GM23338 (cell line): ENCODE measurements around the gene TRAF5. TPM values are rescaled to one million over a fixed set of nuclear protein-coding genes. Genes with fewer than 3 reads are reported as not detected.

Source experiments
- ATAC-seq: fragments of 200-7000 bp; cut with Tn5 transposase; 3 replicates; pipeline ENCODE4 v1.9.1; 2020
- DNase-seq: peaks from one replicate; pipeline ENCODE4 v3.0.0-alpha.2; 2015; ENCODE audit warnings: low spot score
- H2AFZ ChIP-seq: fragments of 200-600 bp; sonication (generic); 2 replicates; pipeline ENCODE4 v1.8.0; 2016; ENCODE audit warnings: antibody characterized with exemption, mild to moderate bottlenecking, moderate library complexity
- H3F3A ChIP-seq: fragments of 200-600 bp; sonication (generic); replicated peaks from 2 replicates; pipeline ENCODE4 v1.8.0; 2017; ENCODE audit warnings: antibody characterized with exemption, mixed run types, low read depth
- H3K27ac ChIP-seq: fragments of 200-600 bp; sonication (generic); 2 replicates; pipeline ENCODE4 v1.6.1; 2016; ENCODE audit warnings: low read depth
- H3K27me3 ChIP-seq: fragments of 200-600 bp; sonication (generic); 2 replicates; pipeline ENCODE4 v1.8.0; 2016; ENCODE audit warnings: mild to moderate bottlenecking, mixed run types, moderate library complexity; ENCODE audit not compliant: insufficient read depth
- H3K36me3 ChIP-seq: fragments of 200-600 bp; sonication (generic); 2 replicates; pipeline ENCODE4 v1.8.0; 2016; ENCODE audit warnings: mild to moderate bottlenecking; ENCODE audit not compliant: insufficient read depth
- H3K4me1 ChIP-seq: fragments of 200-600 bp; sonication (generic); 2 replicates; pipeline ENCODE4 v1.8.0; 2016; ENCODE audit warnings: mild to moderate bottlenecking, moderate library complexity; ENCODE audit not compliant: insufficient read depth
- H3K4me2 ChIP-seq: fragments of 200-600 bp; sonication (generic); 2 replicates; pipeline ENCODE4 v1.7.1; 2017; ENCODE audit warnings: mixed run types
- H3K4me3 ChIP-seq: fragments of 200-600 bp; sonication (generic); 2 replicates; pipeline ENCODE4 v1.6.1; 2016; ENCODE audit warnings: mixed run types
- H3K79me2 ChIP-seq: fragments of 200-600 bp; sonication (generic); replicated peaks from 2 replicates; pipeline ENCODE4 v1.8.0; 2017; ENCODE audit warnings: mild to moderate bottlenecking; ENCODE audit not compliant: insufficient read depth
- H3K9me2 ChIP-seq: fragments of 200-600 bp; sonication (generic); 2 replicates; pipeline ENCODE4 v1.8.0; 2017; ENCODE audit not compliant: insufficient read depth
- H4K20me1 ChIP-seq: fragments of 200-600 bp; sonication (generic); replicated peaks from 2 replicates; pipeline ENCODE4 v1.8.0; 2017; ENCODE audit warnings: mild to moderate bottlenecking; ENCODE audit not compliant: insufficient read depth
- H3K27ac Mint-ChIP-seq: 2 replicates; pipeline ENCODE4 v1.8.0; 2020; ENCODE audit warnings: inconsistent platforms, mild to moderate bottlenecking, moderate library complexity, mixed read lengths
- H3K27me3 Mint-ChIP-seq: 3 replicates; pipeline ENCODE4 v1.8.0; 2022; ENCODE audit warnings: low read depth, mild to moderate bottlenecking, moderate library complexity, mixed read lengths, inconsistent platforms; ENCODE audit not compliant: insufficient read depth, poor library complexity
- H3K36me3 Mint-ChIP-seq: 3 replicates; pipeline ENCODE4 v1.8.0; 2021; ENCODE audit warnings: low read depth, mild to moderate bottlenecking, inconsistent platforms, moderate library complexity, mixed read lengths
- H3K4me1 Mint-ChIP-seq: 3 replicates; pipeline ENCODE4 v1.8.0; 2020; ENCODE audit warnings: mild to moderate bottlenecking, inconsistent platforms, mixed read lengths
- H3K4me3 Mint-ChIP-seq: 3 replicates; pipeline ENCODE4 v1.8.0; 2021; ENCODE audit warnings: moderate library complexity, mild to moderate bottlenecking, inconsistent platforms, mixed read lengths
- H3K9me3 Mint-ChIP-seq: 3 replicates; pipeline ENCODE4 v1.8.0; 2020; ENCODE audit warnings: moderate library complexity, mild to moderate bottlenecking, inconsistent platforms, mixed read lengths
- CREB1 ChIP-seq: fragments of 250-450 bp; sonication (Bioruptor Pico); IDR thresholded peaks from 2 replicates; pipeline ENCODE4 v1.5.0; 2020; ENCODE audit warnings: low read depth, mild to moderate bottlenecking, moderate library complexity
- ETS1 ChIP-seq: IDR thresholded peaks from 2 replicates; pipeline ENCODE4 v1.6.1; 2016; ENCODE audit warnings: antibody characterized with exemption
- JUNB ChIP-seq: IDR thresholded peaks from one replicate; pipeline ENCODE4 v1.6.1; 2016; ENCODE audit warnings: antibody characterized with exemption; ENCODE audit not compliant: unreplicated experiment
- POLR2AphosphoS5 ChIP-seq: IDR thresholded peaks from 2 replicates; pipeline ENCODE4 v1.6.1; 2016; ENCODE audit warnings: antibody characterized with exemption, low read depth
- ZNF462 ChIP-seq: fragments of 250-450 bp; sonication (Bioruptor Pico); IDR thresholded peaks from 2 replicates; pipeline ENCODE4 v1.5.0; 2020; ENCODE audit warnings: mild to moderate bottlenecking, moderate library complexity
- polyA plus RNA-seq: library from polyadenylated mRNA; unstranded; fragments of >200 nt; fragmentation: Nextera tagmentation; extraction: Ambion mirVana; gene quantifications from 2 replicates; pipeline ENCODE4 v1.2.1, GENCODE V29; 2016
- total RNA-seq: library from RNA; depleted of rRNA; stranded (reverse); fragments of >200 nt; shearing (Covaris generic); gene quantifications from 2 replicates; pipeline ENCODE4 v1.2.3, GENCODE V29; 2014

The TRAF5 gene
- total and polyA plus RNA-seq, 2 experiments from 2014 or later: 9.2 to 18.9 TPM

- TF ChIP-seq ZNF462 (CRISPR knock-in tag) (no peak), POLR2AphosphoS5 (no peak)
Observed at GRCh38 chr1:211328866-211329475, 2.3 kb downstream of the TRAF5 start (continued).

GRCh38 chr1:211329764-211330201 lies 3.1 kb downstream of the TRAF5 start:
- Histone ChIP-seq H3F3A (no peaks in the 10 kb centered on the region), H3K27me3 (peaks cover 22% of the 10 kb centered on the region), H3K4me3 (no peak overlapping the region), H3K4me1 (peaks cover 35% of the 10 kb centered on the region), H2AFZ (no peak overlapping the region), H3K36me3 (no peaks in the 10 kb centered on the region), H3K27ac (no peak overlapping the region), H3K79me2 (peaks cover 56% of the 10 kb centered on the region), H3K9me2 (no peaks in the 10 kb centered on the region), H4K20me1 (no peaks in the 10 kb centered on the region; the same call in 1 of the 2 replicates), H3K4me2 (0 out of 2 replicates have a peak overlapping the region, but pooled peaks have one; percentile 26)
- ATAC-seq: no peak
- DNase-seq: no peak
- Mint-ChIP-seq H3K4me1 (peaks cover 51% of the 10 kb centered on the region), H3K9me3 (no peaks in the 10 kb centered on the region), H3K27ac (no peak overlapping the region), H3K27me3 (peaks cover 19% of the 10 kb centered on the region), H3K36me3 (peaks cover 9% of the 10 kb centered on the region), H3K4me3 (no peak overlapping the region)
- no peak for TF ChIP-seq ETS1
- TF ChIP-seq POLR2AphosphoS5: no peak
- TF ChIP-seq JUNB: no peak
- TF ChIP-seq ZNF462 (CRISPR knock-in tag): no peak
- no peak for TF ChIP-seq CREB1 (CRISPR knock-in tag)
